Ectodermal cell (in vitro differentiated cells): ENCODE measurements around the gene CTU1.

ENCODE experiments used
- H3K27ac ChIP-seq: 2 replicates; pipeline ENCODE4 v1.7.0; 2013; ENCODE audit warnings: mild to moderate bottlenecking, low read depth, low read length; ENCODE audit not compliant: insufficient read depth, poor library complexity, severe bottlenecking
- H3K27me3 ChIP-seq: 2 replicates; pipeline ENCODE4 v1.7.0; 2013; ENCODE audit warnings: mild to moderate bottlenecking, low read length; ENCODE audit not compliant: insufficient read depth, control insufficient read depth, poor library complexity, severe bottlenecking
- H3K36me3 ChIP-seq: one replicate; pipeline ENCODE4 v1.7.0; 2013; ENCODE audit warnings: low read length; ENCODE audit not compliant: control insufficient read depth, insufficient read depth
- H3K4me1 ChIP-seq: one replicate; pipeline ENCODE4 v1.7.0; 2013; ENCODE audit warnings: low read length; ENCODE audit not compliant: control insufficient read depth, insufficient read depth
- H3K4me3 ChIP-seq: 2 replicates; pipeline ENCODE4 v1.7.0; 2013; ENCODE audit warnings: low read depth, low read length, control low read depth; ENCODE audit not compliant: insufficient read depth
- H3K9me3 ChIP-seq: 2 replicates; pipeline ENCODE4 v1.7.0; 2013; ENCODE audit warnings: mild to moderate bottlenecking, low read length, moderate library complexity; ENCODE audit not compliant: control insufficient read depth
- WGBS, 2 experiments: methylation state at CpG; one replicate each; pipeline ENCODE4 v1.1.7; 2013; ENCODE audit warnings: missing lambda C conversion rate in 2 of 2; 5-methylcytosine and 5-hydroxymethylcytosine counted together

CTU1 gene

GRCh38 chr19:51123381-51123800 is 15.2 kb upstream of the CTU1 start:
- H3K9me3 ChIP-seq, result no peaks in the 10 kb centered on the region
- H3K4me3 ChIP-seq, result no peak overlapping the region
- no peaks in the 10 kb centered on the region for H3K27me3 ChIP-seq
- WGBS, 2 experiments, result 90 to 91% methylated on average over 6 of the region's 6 CpGs
- H3K36me3 ChIP-seq, result no peaks in the 10 kb centered on the region
- no peak overlapping the region for H3K27ac ChIP-seq
- H3K4me1 ChIP-seq, result no peaks in the 10 kb centered on the region

DNA sequence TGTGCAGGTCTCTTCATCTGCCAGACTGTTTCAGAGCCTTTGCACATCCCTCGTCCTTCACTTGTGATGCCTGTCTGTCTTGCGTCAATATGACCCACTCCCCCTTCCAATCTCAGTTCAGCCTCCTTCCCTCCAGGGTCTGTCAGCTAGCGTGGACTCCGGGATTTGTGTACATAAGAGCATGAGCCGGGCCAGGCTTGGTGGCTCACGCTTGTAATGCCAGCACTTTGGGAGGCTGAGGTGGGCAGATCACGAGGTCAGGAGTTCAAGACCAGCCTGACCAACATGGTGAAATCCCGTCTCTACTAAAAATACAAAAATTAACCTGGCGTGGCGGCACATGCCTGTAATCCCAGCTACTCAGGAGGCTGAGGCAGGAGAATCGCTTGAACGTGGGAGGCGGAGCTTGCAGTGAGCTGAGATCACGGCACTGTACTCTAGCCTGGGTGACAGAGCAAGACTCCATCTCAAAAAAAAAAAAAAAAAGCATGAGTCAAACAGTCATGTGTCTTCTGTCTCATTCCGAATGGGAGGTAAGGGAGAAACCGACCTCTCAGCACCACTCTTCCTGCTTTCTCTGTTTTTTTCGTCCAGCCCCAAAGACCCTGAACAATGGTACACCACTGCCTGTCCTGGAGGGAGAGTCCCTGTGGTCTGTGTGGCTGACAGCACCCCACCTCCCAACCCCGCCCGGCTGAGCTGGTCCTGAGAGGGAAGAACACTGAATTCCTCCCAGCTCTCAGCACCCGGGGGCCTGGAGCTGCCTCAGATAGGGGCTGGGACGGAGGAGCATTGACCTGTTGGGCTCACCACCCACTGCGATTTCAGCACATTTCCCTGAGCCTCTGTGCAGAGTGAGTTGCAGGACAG is 14.1 kb upstream of the CTU1 start:
- WGBS, 2 experiments, result 83 to 87% methylated on average over 22 of the region's 22 CpGs
- no peak overlapping the region for H3K27ac ChIP-seq
- H3K9me3 ChIP-seq, result no peaks in the 10 kb centered on the region
- H3K27me3 ChIP-seq, result no peaks in the 10 kb centered on the region
- H3K36me3 ChIP-seq, result no peaks in the 10 kb centered on the region
- H3K4me1 ChIP-seq, result no peaks in the 10 kb centered on the region
- H3K4me3 ChIP-seq, result no peak overlapping the region

GRCh38 chr19:51121257-51121656 is 13.0 kb upstream of the CTU1 start:
- Histone ChIP-seq H3K9me3 (no peaks in the 10 kb centered on the region), H3K27ac (no peak overlapping the region), H3K27me3 (no peaks in the 10 kb centered on the region), H3K4me3 (no peak overlapping the region), H3K4me1 (no peaks in the 10 kb centered on the region), H3K36me3 (no peaks in the 10 kb centered on the region)
- WGBS, 2 experiments, result 89 to 93% methylated on average over 8 of the region's 8 CpGs

DNA sequence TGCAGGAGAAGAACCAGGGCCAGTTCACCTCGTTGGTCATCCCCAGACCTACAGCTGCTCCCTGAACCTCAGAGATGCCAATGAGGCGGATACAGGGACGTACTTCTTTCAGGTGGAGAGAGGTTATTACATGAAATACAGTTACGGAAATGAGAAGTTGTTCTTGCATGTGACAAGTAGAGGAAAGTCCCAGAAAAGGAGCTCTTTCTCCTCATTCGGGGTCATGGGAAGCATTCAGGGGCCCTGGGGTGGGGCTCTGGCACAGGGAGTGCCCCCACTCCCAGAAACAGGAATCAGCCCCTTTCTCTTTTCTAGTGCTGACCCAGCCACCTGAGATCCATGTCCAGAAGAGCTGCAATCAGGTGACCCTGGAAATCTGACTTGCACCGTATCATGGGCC is 12.0 kb upstream of the CTU1 start:
- Histone ChIP-seq H3K4me1 (no peaks in the 10 kb centered on the region), H3K27ac (no peak overlapping the region), H3K27me3 (no peaks in the 10 kb centered on the region), H3K36me3 (no peaks in the 10 kb centered on the region), H3K4me3 (no peak overlapping the region), H3K9me3 (no peaks in the 10 kb centered on the region)
- WGBS, 2 experiments, result 91 to 94% methylated on average over 6 of the region's 6 CpGs

- no peaks in the 10 kb centered on the region for H3K9me3 ChIP-seq
- H3K4me3 ChIP-seq, result no peak overlapping the region
- H3K4me1 ChIP-seq, result no peaks in the 10 kb centered on the region
- no peaks in the 10 kb centered on the region for H3K27me3 ChIP-seq
- no peak overlapping the region for H3K27ac ChIP-seq
- 90 to 96% methylated on average over 6 of the region's 6 CpGs for WGBS, 2 experiments
- no peaks in the 10 kb centered on the region for H3K36me3 ChIP-seq
These were observed 11.4 kb upstream of the CTU1 start for GRCh38 chr19:51119611-51120010.

GRCh38 chr19:51119101-51119500 is 10.9 kb upstream of the CTU1 start:
- no peaks in the 10 kb centered on the region for H3K4me1 ChIP-seq
- H3K27me3 ChIP-seq, result no peaks in the 10 kb centered on the region
- H3K27ac ChIP-seq, result no peak overlapping the region
- no peak overlapping the region for H3K4me3 ChIP-seq
- WGBS, 2 experiments, result 74 to 80% methylated on average over 4 of the region's 4 CpGs
- H3K9me3 ChIP-seq, result no peaks in the 10 kb centered on the region
- no peaks in the 10 kb centered on the region for H3K36me3 ChIP-seq

DNA sequence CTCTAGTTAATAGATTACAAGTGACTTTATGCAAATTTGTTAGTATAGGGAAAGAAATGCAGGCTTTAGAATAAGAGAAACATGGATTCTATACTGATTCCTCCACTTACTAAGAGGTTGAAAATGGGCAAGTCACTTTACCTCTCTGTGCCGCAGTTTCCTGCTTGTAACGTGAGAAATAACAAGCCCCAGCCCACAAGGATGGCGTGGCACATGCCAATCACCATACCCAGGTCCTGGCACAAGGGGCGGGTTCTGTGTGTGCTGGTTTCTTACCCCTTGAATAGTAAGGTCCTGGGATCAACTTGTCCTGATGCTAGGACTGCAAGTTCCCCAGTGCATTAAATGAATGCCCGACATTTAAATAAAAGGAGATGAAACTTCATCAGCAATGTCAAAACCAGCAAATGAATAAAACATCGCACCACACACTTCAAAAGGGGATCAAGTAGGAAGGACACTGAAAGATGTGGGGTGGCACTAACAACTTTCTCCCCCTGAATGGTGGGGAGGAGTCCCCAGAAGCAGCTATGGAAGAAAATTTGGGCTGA is 8.6 kb upstream of the CTU1 start:
- no peaks in the 10 kb centered on the region for H3K36me3 ChIP-seq
- no peaks in the 10 kb centered on the region for H3K4me1 ChIP-seq
- no peaks in the 10 kb centered on the region for H3K9me3 ChIP-seq
- H3K27ac ChIP-seq, result no peak overlapping the region
- H3K27me3 ChIP-seq, result peaks cover 12% of the 10 kb centered on the region
- no peak overlapping the region for H3K4me3 ChIP-seq
- 80 to 83% methylated on average over 6 of the region's 6 CpGs for WGBS, 2 experiments

GRCh38 chr19:51114087-51114729 is 6.0 kb upstream of the CTU1 start:
- 89 to 92% methylated on average over 6 of the region's 6 CpGs for WGBS, 2 experiments
- Histone ChIP-seq H3K4me3 (no peak overlapping the region), H3K9me3 (no peaks in the 10 kb centered on the region), H3K27me3 (peaks cover 19% of the 10 kb centered on the region), H3K27ac (no peak overlapping the region), H3K36me3 (no peaks in the 10 kb centered on the region), H3K4me1 (no peaks in the 10 kb centered on the region)

DNA sequence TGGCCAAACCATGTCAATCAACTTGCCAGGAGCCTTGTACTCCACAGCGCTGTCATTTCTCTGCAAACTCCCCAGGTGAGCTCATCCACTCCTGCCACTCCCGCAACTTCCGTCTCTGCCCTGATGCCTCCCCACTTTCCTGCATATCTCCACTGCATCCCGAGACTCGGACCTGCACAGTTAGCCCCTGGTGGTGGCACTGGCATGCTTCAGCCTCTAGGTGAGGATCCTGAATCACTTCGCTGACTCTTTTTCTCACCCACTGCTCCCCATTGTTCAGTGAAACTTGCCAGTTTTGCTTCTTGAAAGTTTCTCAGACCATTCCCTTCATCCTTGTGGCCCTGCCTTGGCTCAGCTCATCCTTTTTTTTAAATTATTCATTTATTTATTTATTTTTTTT is 3.4 kb upstream of the CTU1 start:
- Histone ChIP-seq H3K27ac (no peak overlapping the region), H3K36me3 (no peaks in the 10 kb centered on the region), H3K27me3 (peaks cover 19% of the 10 kb centered on the region), H3K4me3 (no peak overlapping the region), H3K9me3 (no peaks in the 10 kb centered on the region), H3K4me1 (peaks cover 4% of the 10 kb centered on the region)
- 43 to 46% methylated on average over 6 of the region's 6 CpGs for WGBS, 2 experiments

DNA sequence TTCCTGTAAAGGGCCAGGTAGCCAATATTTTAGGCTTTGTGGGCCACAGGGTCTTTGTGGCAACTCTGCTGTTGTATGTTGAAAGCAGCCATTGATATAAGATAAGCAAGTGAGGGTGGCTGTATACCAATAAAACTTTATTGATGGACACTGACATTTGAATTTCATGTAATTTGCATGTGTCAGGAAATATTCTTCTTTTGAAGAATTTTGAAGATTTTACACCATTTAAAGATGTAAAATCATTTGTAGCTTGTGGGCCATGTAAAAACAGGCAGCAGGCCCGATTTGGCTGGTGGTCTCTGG is 2.4 kb upstream of the CTU1 start:
- H3K4me1 ChIP-seq, result peaks cover 4% of the 10 kb centered on the region
- peaks cover 19% of the 10 kb centered on the region for H3K27me3 ChIP-seq
- 61 to 64% methylated on average over 1 of the region's 1 CpG for WGBS, 2 experiments
- H3K27ac ChIP-seq, result no peak overlapping the region
- H3K9me3 ChIP-seq, result no peaks in the 10 kb centered on the region
- no peak overlapping the region for H3K4me3 ChIP-seq
- H3K36me3 ChIP-seq, result no peaks in the 10 kb centered on the region
